HG02571 (cell line): ENCODE results near the gene KRT81.

Experiments
- ATAC-seq: cut with Tn5 transposase; IDR thresholded peaks from one replicate; pipeline ENCODE4 v1.9.1; 2021; ENCODE audit warnings: mild to moderate bottlenecking, moderate library complexity; ENCODE audit not compliant: unreplicated experiment

KRT81 gene

DNA sequence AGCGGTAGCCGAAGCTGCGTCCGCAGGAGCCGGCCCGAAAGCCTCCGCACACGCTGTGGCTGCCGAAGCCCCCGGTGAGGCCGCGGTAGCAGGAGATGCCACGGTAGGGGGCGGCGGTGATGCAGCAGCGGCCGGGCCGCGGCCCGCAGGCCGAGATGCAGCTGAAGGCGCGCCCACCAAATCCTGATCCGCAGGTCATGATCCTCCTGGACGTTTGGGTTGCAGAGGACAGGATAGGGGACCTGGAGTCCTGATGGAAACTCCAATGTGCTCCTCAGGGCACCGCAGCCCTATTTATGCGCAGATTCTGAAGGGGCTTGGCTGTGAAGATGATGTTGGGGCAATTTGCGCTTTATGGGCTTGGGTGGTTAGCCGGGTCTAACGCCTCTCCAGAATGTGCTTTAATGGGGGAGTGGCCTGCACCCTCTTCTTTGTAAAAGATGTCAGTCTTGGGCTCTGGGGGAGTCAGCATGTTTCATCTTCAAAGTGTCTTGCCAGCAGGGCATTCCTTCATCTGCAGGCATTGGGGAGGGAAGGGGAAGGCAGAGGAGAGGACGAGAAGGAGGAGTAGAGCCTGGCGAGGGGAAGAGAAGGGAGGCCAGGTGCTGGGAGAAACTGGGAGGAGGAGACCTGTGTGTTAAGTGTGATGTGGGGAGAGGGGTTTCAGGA, at the start of gene KRT81:
TSS of gene KRT81 (minus strand) at position 268 of the 669 bp plus-strand sequence. CDS start at position 199, 69 bp downstream.
- ATAC-seq = no peak

DNA sequence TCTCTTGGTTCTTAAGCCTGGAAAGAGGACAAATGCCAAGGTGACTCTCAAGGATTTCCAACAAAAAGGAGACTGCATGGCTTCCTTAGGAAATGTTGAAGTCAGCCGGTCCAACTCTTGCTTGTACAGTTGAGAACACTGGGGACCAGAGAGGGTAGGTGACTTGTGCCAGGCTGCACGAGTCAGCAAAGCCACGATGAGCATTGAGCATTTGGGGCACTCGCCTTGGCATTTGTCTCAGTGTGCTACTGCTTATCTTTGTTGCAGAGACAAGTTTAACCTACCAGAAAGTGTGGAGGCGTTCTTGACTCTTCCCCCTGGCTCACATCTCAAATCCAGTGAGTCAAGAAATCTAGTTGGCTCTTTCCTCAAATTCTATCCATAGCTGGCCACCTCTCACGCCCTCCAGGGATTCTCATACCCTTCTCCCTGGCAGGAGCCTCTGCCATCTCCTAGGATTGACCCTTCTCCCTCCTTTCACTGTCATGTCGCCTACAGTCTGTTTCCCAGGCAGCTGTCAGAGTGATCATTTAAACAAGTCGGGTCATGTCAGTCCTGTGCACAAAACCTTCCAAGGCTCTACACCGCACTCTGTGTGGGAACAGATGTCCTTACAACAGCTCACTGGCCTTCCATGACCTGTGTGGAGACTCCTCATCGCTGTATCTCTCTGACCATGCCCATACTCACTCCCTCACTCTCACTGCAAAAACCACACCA, 47.1 kb upstream of the KRT81 start:
- ATAC-seq = no peak

DNA sequence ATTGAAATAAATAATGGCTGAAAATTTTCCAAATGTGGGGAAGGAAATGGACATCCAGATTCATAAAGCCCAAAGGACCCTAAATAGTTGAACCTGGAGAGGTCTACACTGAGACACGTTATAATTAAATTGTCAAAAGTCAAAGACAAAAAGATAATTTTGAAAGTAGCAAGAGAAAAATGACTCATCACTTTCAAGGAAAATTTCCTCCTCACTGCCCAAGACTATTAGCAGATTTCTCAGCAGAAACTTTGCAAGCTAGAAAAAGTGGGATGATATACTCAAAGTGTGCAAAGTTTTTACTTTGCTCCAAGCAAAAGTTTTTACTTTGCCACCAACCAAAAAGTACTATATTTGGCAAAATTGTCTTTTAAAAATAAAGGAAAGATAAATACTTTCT, 45.7 kb upstream of the KRT81 start:
- no peak for ATAC-seq

- ATAC-seq = no peak
Observed at GRCh38 chr12:52336641-52337040, 45.3 kb upstream of the KRT81 start.

GRCh38 chr12:52335598-52336262, 44.4 kb upstream of the KRT81 start:
- ATAC-seq = no peak

GRCh38 chr12:52334185-52334584, 42.9 kb upstream of the KRT81 start:
- ATAC-seq = no peak

GRCh38 chr12:52333321-52333720, 42.0 kb upstream of the KRT81 start:
- no peak for ATAC-seq

DNA sequence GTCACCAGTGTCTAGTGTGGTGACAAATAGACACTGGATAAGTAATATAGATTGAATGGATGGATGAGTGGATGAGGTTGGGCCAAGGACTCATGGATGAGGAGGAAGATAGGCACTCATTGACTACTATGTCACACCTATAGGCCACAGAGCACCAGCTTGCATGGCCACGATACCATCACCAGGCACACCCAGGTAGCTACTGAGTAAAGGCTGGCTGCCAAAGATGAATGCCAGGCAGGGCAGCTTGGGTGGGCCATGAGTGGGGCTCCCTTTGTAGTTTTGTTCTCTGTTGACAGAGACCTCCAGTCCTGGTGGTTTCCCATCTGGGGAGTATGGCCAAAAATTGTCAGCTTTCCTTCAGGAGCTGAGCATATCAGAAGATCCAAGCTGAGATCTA, 41.0 kb upstream of the KRT81 start:
- ATAC-seq = no peak

DNA sequence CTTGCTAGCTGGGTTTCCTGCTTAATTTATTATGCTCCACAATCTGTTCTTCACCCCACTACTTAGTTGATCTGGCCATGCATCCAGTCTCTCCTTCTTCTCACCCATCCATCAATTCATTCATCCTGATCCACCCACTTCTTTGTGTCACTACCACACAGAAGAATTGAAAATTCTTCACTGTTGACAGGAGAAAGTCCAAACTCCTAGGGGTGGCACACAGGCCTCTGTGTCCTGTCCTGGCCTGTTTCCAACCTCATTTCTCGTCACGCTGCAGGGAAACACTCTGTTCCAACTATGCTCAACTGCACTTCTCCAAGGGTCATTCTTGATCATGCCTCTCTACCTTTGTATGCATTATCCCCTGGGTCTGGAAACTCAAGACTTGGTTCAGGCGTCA, 40.5 kb upstream of the KRT81 start:
- ATAC-seq = no peak

DNA sequence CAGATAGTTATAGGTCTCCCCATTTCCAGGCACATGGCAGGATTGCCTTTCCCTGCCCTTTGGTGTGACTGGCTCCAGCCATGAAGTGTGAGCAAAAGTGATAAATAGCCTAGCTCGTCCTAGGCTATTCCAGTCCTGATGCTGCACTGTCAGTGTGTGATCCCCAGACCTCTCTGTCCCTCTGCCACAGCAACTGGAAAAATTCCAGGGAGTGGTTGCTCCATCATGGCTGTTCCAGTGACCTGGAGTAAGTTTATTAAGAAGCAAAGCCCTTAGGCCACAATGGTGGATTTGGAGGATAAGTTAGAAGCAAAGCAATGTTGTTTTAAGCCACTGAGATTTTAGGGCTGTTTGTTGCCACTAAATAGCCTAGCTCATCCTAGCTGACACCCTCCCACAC, 39.7 kb upstream of the KRT81 start:
- no peak for ATAC-seq

- no peak for ATAC-seq
Observed at GRCh38 chr12:52327830-52328500, 36.6 kb upstream of the KRT81 start.

- ATAC-seq = peak; percentile 93
Observed at GRCh38 chr12:52327052-52327829, 35.9 kb upstream of the KRT81 start.

DNA sequence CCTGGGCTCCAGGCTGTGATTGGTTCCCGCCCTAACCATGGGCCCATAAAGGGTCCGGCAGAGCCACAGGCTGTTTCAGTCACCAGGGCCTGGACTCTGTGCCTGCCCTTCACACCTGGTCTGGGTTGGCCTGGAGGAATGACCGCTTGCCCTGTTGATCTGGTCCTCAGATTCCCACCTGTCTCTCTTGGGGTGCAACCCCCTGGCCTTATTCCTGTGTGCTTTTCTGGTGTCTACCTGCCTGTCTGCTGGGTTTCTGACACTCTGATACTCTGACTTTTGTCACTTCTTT, 32.8 kb upstream of the KRT81 start:
- no peak for ATAC-seq

GRCh38 chr12:52323416-52324152, 32.2 kb upstream of the KRT81 start:
- ATAC-seq = no peak

- ATAC-seq = no peak
Observed at GRCh38 chr12:52323001-52323400, 31.7 kb upstream of the KRT81 start.

DNA sequence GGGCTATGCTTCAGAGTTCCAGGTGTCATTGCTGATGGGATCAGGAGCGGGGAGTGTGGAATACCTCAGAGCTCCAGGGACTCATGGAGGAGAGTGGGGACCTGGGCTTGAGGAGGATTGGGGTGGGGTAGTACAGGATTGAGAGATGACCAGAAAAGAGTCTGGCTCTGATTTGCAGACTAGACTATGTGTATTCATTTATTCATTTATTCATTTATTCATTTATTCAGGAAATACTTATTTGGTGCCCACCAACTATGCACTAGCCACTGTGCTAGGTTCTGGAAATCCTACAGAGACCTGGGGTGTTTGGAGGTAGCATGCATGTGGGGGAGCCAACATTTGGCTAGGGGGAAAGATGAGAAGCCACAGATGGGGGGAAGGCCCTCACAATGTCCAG, 30.7 kb upstream of the KRT81 start:
- ATAC-seq = no peak

DNA sequence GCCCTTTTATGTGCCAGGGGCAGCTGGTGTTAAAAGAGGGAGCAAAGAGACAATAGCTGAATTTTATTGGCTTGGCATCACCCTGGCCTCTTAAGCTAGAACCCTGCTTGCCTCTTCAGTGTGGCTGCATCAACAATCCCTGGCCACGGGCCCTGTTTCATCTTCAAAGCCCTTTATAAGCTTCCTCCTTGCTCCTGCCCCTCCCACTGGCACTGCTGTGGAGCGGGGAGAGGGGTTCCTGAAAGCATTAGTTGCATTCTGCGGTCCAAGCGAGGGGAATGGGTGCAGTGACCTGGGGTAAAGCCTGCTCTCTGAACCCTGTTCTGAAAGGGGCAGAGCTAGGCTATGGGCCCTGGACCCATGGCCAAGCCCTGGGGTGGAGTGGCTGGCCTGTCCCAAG, 30.1 kb upstream of the KRT81 start:
- no peak for ATAC-seq

- no peak for ATAC-seq
Observed at GRCh38 chr12:52320784-52321400, 29.6 kb upstream of the KRT81 start, which contains the start of gene KRT83. KRT83 (minus strand) TSS chr12:52321398; CDS start chr12:52321335, 63 bp downstream.

GRCh38 chr12:52319097-52319496, 27.8 kb upstream of the KRT81 start:
- ATAC-seq = no peak
